Caco-2 (cell line): ENCODE measurements around the gene SH2B2. TPM values are rescaled to one million over a fixed set of nuclear protein-coding genes. Genes with fewer than 3 reads are reported as not detected.

Source experiments
- BruUV-seq: library from RNA; stranded (reverse); fragments of 400-500 nt; replicated peaks from 2 replicates; lab custom pipeline; 2021; lab: Mats Ljungman, UMichigan
- CTCF ChIA-PET: fragments of 300-600 bp; sonication (Branson Sonifier 250); formaldehyde crosslinking; loops from one replicate; lab custom pipeline; 2022; ENCODE audit warnings: antibody characterized with exemption; lab: Charles Lee
- POLR2A ChIA-PET: fragments of 300-600 bp; sonication (Branson Sonifier 250); formaldehyde crosslinking; loops from one replicate; lab custom pipeline; 2022; ENCODE audit warnings: antibody characterized with exemption; lab: Charles Lee
- DNase-seq, 2 experiments: peaks; one replicate each; pipeline versions ENCODE4 v3.0.0 to v3.0.0-alpha.2; 2020 to 2022
- H3K27me3 ChIP-seq: replicated peaks from 2 replicates; pipeline ENCODE4 v1.6.0; 2011; ENCODE audit warnings: low read length; ENCODE audit not compliant: control insufficient read depth, insufficient read depth
- H3K36me3 ChIP-seq: 2 replicates; pipeline ENCODE4 v1.5.1; 2011; ENCODE audit warnings: low read length; ENCODE audit not compliant: control insufficient read depth, insufficient read depth
- H3K4me1 ChIP-seq: fragments of 250-450 bp; sonication (Bioruptor Pico); 2 replicates; pipeline ENCODE4 v1.5.1; 2020; ENCODE audit warnings: mild to moderate bottlenecking
- H3K4me3 ChIP-seq: 2 replicates; pipeline ENCODE4 v1.5.1; 2011; ENCODE audit warnings: low read depth, mild to moderate bottlenecking, control low read depth, low read length
- H3K9me3 ChIP-seq: fragments of 250-450 bp; sonication (Bioruptor Pico); 2 replicates; pipeline ENCODE4 v1.5.1; 2020; ENCODE audit warnings: mild to moderate bottlenecking, moderate library complexity
- H3K27ac Mint-ChIP-seq: one replicate; pipeline ENCODE4 v1.8.0; 2022; ENCODE audit warnings: mixed read lengths; ENCODE audit not compliant: unreplicated experiment
- H3K27me3 Mint-ChIP-seq: one replicate; pipeline ENCODE4 v1.8.0; 2022; ENCODE audit warnings: mixed read lengths; ENCODE audit not compliant: insufficient read depth, unreplicated experiment
- H3K36me3 Mint-ChIP-seq: one replicate; pipeline ENCODE4 v1.8.0; 2022; ENCODE audit warnings: mild to moderate bottlenecking, mixed read lengths; ENCODE audit not compliant: insufficient read depth, unreplicated experiment
- H3K4me1 Mint-ChIP-seq: one replicate; pipeline ENCODE4 v1.8.0; 2022; ENCODE audit warnings: low read depth, mixed read lengths; ENCODE audit not compliant: unreplicated experiment
- H3K4me3 Mint-ChIP-seq: one replicate; pipeline ENCODE4 v1.8.0; 2022; ENCODE audit warnings: mild to moderate bottlenecking, moderate library complexity, mixed read lengths; ENCODE audit not compliant: unreplicated experiment
- H3K9me3 Mint-ChIP-seq: one replicate; pipeline ENCODE4 v1.8.0; 2022; ENCODE audit warnings: mixed read lengths; ENCODE audit not compliant: unreplicated experiment
- intact Hi-C: fragments of 100-400 bp; cut with micrococcal nuclease; formaldehyde crosslinking; loops from one replicate; pipeline ENCODE4 v1.10.0; 2022; ENCODE audit not compliant: unreplicated experiment
- total RNA-seq: library from RNA; stranded (reverse); gene quantifications from 2 replicates; pipeline ENCODE4 v1.2.3, GENCODE V29; 2022
- TF ChIP-seq, protein P1 (sequence below), 2 experiments: fragments of 200-600 bp in 1 of 2; IDR thresholded peaks; 1 replicate in 1 of 2; 2 replicates in 1 of 2; pipeline versions ENCODE4 v1.5.1 to v1.8.0; 2011 to 2022; ENCODE audit warnings: antibody characterized with exemption in 1 of 2, control low read depth in 1 of 2, inconsistent platforms in 1 of 2, low read depth in 1 of 2, low read length in 1 of 2, mild to moderate bottlenecking in 1 of 2, moderate library complexity in 1 of 2; ENCODE audit not compliant: insufficient read depth in 1 of 2, severe bottlenecking in 1 of 2, unreplicated experiment in 1 of 2

The SH2B2 gene
- total RNA-seq, 1 experiment from 2014 or later, result 10.6 TPM

DNA sequence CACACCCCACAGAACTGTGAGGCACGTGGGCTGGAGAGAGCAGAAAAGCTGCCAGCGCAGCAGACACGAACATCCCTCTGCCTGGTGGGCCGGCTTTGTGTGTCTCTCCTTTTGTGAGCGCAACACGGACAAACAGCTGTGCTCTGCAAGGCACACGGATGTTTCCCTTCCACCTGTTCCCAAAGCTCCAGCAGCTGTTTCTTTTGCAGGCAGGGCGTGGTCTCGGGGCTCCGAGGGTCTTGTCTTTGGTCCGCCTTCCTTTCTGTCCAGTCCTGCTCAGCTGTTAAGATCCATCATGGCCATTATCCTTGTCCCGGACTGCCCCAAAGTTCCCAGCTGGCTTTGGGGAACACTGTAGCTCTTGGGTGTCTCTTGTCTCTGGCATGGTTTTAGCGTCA lies 32.7 kb upstream of the SH2B2 start:
- ChIA-PET CTCF (no interaction called here), POLR2A (no interaction called here)
- Mint-ChIP-seq H3K27ac (no peak overlapping the region), H3K27me3 (no peaks in the 10 kb centered on the region), H3K36me3 (peaks cover 59% of the 10 kb centered on the region), H3K9me3 (no peaks in the 10 kb centered on the region), H3K4me3 (no peak overlapping the region), H3K4me1 (no peaks in the 10 kb centered on the region)
- intact Hi-C loops, result no loop called here
- no peak overlapping the region for H3K4me3 ChIP-seq
- 0 out of 2 replicates have a peak, but pooled peaks cover 4% of the 10 kb centered on the region for H3K36me3 ChIP-seq
- H3K9me3 ChIP-seq, result no peaks in the 10 kb centered on the region
- no peak for DNase-seq
- BruUV-seq, result no TSS peak
- H3K4me1 ChIP-seq, result no peaks in the 10 kb centered on the region
- TF ChIP-seq, protein P1, sequence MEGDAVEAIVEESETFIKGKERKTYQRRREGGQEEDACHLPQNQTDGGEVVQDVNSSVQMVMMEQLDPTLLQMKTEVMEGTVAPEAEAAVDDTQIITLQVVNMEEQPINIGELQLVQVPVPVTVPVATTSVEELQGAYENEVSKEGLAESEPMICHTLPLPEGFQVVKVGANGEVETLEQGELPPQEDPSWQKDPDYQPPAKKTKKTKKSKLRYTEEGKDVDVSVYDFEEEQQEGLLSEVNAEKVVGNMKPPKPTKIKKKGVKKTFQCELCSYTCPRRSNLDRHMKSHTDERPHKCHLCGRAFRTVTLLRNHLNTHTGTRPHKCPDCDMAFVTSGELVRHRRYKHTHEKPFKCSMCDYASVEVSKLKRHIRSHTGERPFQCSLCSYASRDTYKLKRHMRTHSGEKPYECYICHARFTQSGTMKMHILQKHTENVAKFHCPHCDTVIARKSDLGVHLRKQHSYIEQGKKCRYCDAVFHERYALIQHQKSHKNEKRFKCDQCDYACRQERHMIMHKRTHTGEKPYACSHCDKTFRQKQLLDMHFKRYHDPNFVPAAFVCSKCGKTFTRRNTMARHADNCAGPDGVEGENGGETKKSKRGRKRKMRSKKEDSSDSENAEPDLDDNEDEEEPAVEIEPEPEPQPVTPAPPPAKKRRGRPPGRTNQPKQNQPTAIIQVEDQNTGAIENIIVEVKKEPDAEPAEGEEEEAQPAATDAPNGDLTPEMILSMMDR (IDR thresholded peaks at IDR 0.05; ENCODE audit: insufficient read depth in 1 of 2, low read depth in 1 of 2, low read length in 1 of 2, severe bottlenecking in 1 of 2, unreplicated experiment in 1 of 2), result no peak
- no peaks in the 10 kb centered on the region for H3K27me3 ChIP-seq

DNA sequence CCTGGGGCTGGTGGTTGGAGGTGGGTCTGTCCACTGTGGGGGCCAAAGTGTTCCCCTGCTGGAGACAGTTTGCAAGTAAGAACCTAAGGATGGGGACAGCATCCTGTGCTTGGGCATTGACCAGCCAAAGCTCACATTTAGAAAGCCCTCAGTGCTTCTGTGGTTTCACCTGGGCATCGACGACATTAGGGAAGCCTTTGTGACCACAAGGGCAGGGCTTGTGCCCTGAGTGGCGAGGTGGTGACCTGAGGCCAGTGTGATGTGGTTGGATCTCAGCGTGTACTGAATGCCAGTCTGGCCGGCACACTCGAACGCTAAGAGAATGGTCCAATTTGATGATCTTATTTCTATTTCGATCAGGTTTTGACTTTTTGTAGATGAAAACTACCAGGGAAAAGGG lies 32.1 kb upstream of the SH2B2 start:
- no peaks in the 10 kb centered on the region for H3K9me3 ChIP-seq
- CTCF ChIA-PET, result no interaction called here
- H3K4me3 Mint-ChIP-seq, result no peak overlapping the region
- no peak overlapping the region for H3K27ac Mint-ChIP-seq
- no peak overlapping the region for H3K4me3 ChIP-seq
- no peaks in the 10 kb centered on the region for H3K9me3 Mint-ChIP-seq
- POLR2A ChIA-PET, result no interaction called here
- no peaks in the 10 kb centered on the region for H3K27me3 Mint-ChIP-seq
- intact Hi-C loops, result no loop called here
- H3K36me3 Mint-ChIP-seq, result peaks cover 54% of the 10 kb centered on the region
- 0 out of 2 replicates have a peak, but pooled peaks cover 4% of the 10 kb centered on the region for H3K36me3 ChIP-seq
- no TSS peak for BruUV-seq
- no peaks in the 10 kb centered on the region for H3K4me1 ChIP-seq
- no peak for DNase-seq
- no peaks in the 10 kb centered on the region for H3K27me3 ChIP-seq
- TF ChIP-seq, protein P1 (IDR thresholded peaks at IDR 0.05; ENCODE audit: insufficient read depth in 1 of 2, low read depth in 1 of 2, low read length in 1 of 2, severe bottlenecking in 1 of 2, unreplicated experiment in 1 of 2), result no peak
- no peaks in the 10 kb centered on the region for H3K4me1 Mint-ChIP-seq

DNA sequence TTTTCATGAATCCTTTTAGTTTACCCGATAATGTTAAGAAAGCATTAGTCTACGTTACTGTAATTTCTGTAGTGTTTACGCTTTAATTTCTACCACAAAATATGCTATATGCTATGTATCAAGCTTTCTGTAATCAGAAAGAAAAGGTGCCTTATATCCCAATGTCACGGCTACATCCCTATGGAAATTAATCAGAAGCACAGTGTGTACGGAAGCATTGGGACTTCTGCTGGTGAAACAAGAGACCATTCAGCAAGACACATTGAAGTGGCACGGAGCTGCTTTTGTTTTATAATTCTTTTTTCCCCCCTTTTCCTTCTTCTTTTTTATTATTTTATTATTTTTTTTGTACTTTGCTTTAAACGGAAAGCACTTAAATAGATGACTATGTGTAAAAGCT lies 31.2 kb upstream of the SH2B2 start:
- H3K27me3 ChIP-seq, result no peaks in the 10 kb centered on the region
- H3K9me3 ChIP-seq, result no peaks in the 10 kb centered on the region
- no peaks in the 10 kb centered on the region for H3K4me1 ChIP-seq
- Mint-ChIP-seq H3K4me3 (no peak overlapping the region), H3K27me3 (no peaks in the 10 kb centered on the region), H3K9me3 (no peaks in the 10 kb centered on the region), H3K4me1 (no peaks in the 10 kb centered on the region), H3K27ac (no peak overlapping the region), H3K36me3 (peaks cover 45% of the 10 kb centered on the region)
- POLR2A ChIA-PET, result no interaction called here
- intact Hi-C loops, result no loop called here
- CTCF ChIA-PET, result no interaction called here
- H3K4me3 ChIP-seq, result no peak overlapping the region
- no peak for DNase-seq
- 0 out of 2 replicates have a peak, but pooled peaks cover 1% of the 10 kb centered on the region for H3K36me3 ChIP-seq
- no TSS peak for BruUV-seq
- TF ChIP-seq, protein P1 (IDR thresholded peaks at IDR 0.05; ENCODE audit: insufficient read depth in 1 of 2, low read depth in 1 of 2, low read length in 1 of 2, severe bottlenecking in 1 of 2, unreplicated experiment in 1 of 2), result no peak
